Measurements from ENCODE around the gene TRPC4.

Gene TRPC4

DNA sequence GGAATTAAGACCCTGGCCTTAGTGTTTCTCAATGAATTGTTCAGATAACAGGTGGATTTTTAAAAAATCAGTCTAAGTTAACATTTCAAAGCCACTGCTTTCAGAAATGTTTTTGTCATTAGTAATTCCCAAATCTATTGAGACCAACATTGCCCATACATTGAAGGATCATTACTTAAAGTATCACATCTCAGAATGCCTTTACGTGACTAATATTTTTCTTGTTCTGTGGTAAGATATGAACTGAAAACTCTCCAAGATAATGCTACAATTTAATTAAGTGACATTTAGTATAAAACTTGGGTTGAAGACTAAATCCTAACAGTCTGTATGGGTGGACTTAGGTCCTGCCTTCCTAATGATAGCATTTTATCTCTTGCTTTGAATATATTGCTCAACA lies 211.6 kb downstream of the TRPC4 start:
- DNase-seq (ENCODE audit: low read depth in 2 of 2): no peak

DNA sequence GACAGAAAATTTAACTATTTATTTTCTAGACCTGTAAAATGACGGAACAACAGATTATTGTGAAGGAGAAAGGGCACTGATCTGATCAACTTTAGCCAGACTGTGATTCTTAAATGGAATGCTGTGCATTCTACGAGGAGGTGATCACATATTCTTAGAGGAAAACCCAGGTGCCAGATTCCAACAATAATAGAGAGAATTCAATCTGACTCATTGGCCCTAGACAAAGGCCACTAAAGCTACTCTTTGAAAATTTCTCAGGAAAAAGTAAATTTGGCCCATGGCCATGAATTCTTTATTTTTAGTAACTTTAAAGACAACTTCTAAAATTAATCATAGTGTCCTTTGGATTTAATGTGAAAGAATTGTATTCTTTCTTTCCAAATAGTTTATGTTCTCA lies 212.4 kb downstream of the TRPC4 start:
- DNase-seq (ENCODE audit: low read depth in 2 of 2): no peak

DNA sequence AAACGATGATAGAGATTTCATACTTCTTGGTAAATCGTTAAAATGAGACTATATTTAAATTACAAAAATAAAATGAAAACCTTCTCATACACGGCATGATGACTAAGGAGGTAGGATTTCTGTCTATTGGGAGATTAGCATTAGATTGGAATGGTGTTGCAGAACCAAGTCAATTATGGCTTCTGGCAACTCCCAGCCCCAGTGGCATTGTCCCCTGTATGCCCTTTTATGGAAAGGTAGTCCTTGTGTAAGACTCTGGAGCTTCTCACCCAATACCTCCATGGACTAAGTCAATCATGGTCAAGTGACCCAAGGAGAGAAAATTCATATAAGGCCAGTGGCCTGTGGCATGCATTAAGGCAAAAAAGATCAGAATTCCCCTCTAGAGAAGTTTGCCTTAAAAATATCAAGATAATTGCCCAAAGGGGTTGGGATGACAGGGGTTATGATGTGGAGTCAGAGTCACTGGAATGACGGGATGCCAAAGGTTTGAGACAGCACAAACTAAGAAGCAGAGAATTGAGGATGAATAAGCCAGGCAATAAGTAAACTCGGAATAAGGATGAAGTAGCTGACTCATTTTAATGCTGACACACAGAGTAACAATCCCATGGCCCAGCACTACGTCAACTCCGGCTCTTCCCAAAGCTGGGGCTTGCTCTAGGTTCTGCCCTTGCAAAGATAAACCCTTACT lies 213.2 kb downstream of the TRPC4 start:
- no peak for DNase-seq (ENCODE audit: low read depth in 2 of 2)

DNA sequence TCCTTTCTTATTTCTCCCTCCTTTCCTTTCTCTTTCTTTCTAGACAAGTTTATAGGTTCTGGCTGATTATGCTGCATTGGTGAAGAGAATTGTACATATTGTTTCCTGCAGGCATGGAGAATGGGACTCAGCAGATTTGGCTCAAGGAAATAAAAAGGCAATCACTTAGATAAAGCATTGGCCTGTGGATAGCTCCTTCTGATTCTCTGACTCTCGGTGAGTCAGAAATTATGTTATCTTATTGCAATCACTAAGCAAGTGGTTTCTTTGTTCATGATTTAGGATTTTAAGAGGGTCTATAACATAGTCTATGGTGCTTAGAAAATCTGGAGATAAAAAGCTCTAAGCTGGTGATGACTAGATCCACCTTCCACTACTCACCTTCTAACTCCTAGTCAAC lies 217.0 kb downstream of the TRPC4 start:
- no peak for DNase-seq (ENCODE audit: low read depth in 2 of 2)

DNA sequence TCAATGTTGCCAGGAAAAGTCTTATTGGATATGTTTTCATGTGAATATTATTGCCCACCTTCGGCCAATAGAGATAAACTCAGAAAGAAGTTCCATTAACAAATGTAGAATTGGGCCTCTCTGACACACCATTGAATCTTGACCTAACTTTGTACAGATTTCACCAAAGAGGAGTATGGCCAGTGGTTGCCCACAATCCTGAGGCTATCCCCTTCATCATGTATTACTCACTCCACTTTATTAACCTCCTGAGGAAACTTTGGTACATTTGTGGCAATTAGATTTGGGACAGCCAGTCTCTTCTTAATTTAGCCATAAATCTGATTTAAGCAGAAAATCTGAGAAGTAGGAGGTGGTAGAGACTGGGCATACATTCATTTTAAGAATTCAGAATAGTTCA lies 217.7 kb downstream of the TRPC4 start:
- DNase-seq (ENCODE audit: low read depth in 2 of 2): no peak

DNA sequence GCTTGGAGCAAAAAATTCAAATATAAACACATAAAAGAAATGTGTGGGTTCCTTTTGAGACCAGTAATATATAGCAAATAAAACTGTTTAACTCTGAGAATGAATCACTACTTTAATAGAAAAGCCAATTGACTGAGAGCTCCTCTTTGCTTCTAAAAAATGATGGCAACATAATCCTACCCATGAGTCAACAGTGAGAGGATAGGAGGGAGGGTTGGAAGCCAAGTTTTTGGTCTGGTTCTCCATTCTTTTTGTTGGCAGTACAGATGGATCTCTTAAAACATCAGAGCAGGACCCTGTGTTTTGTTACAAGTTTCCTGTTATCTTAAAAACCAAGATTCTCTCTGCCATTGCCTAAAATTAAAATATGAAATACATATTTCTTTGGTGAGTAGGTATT lies 221.0 kb downstream of the TRPC4 start:
- DNase-seq (ENCODE audit: low read depth in 2 of 2): no peak

DNA sequence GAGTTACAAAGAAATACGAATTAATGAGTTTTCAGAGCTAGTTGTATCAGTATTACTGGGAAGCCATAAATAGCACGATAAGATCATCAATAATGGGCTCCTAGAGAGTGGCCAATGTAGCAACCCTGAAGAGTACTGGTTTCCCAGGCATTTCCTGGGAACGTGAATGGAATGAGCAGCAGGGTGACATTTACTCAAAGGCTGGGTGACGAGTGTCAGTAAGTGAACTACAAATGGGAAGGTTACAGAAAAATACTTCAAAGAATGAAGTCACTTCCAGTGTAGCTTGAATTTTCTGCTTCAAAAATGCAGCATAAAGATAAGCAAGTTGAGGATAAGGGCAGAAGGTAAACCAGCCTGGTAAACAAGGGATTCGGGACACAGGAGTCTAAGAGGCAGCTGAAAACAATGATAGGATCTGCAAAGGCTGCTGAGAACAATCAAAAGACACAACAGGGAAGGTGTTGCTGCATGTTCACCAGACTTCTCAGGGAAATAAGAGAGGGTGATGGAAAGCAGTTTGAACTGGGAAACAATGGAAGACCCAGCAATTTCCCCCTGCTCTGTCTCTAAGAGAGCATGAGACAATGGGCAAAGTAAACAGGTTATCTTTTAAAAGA lies 222.4 kb downstream of the TRPC4 start:
- no peak for DNase-seq (ENCODE audit: low read depth in 2 of 2)

DNA sequence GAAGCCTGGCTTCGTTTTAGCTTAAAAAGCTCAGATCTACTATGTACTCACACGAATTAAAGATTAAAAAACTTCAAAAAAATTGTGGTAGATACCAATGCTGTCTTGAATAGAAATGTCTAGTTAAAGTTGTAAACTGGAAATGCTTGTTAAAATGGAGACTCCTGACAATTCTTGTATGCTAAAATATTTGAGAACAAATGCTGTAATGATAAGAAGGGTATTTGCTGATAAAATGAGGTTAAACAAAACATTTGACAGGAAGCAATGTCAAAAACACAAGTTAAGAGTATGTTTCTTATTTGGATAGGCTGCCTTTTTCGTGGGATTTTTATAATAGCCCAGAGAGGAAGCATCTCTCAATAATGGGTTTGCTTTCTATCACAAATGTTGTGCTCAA lies 223.0 kb downstream of the TRPC4 start:
- DNase-seq (ENCODE audit: low read depth in 2 of 2): no peak

DNA sequence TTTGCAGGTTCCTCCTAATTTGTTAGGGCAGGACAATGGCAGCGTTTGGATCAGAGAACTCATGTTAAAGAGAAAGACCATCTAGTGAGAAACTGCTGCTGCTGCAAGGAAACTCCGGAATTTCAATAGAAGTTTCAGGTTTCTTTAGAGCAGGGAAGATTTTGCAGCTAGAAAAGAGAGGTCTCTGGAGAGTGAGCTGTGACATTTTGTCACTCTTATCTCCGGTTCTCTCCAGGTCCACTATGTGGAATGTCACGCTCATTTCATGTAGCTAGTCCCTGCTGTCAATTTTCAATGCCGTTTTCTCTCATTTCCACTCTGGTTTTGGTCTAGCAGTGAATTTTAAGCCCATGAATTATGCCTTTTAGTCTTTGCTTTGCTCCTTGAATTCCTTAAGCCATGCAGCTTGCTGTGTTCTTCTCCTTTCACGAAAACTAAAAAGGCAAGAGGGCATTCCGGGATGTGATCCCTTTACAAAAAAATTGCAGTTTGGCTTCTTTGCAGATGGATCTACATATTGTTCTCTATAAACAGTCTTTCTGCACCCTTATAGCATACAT lies 224.3 kb downstream of the TRPC4 start:
- DNase-seq (ENCODE audit: low read depth in 2 of 2): no peak

DNA sequence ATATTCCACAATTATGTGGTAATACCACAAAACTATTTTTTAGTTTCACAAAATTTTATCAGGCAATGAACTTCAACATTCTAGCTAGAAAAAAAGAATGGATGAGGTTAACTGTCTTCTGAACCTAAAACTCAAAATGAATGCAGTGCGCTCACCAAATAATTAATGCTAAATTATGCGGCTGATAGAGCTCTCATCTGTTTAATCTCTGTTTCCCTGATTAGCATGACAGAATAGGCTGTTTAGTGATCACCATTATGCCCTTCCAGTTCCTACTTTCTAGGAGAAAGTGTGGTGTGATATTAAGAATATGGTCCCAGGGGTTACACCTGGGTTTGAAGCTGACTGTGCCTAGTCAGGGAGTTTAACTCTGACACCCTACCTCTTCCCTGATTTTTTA lies 228.2 kb downstream of the TRPC4 start:
- no peak for DNase-seq (ENCODE audit: low read depth in 2 of 2)

DNA sequence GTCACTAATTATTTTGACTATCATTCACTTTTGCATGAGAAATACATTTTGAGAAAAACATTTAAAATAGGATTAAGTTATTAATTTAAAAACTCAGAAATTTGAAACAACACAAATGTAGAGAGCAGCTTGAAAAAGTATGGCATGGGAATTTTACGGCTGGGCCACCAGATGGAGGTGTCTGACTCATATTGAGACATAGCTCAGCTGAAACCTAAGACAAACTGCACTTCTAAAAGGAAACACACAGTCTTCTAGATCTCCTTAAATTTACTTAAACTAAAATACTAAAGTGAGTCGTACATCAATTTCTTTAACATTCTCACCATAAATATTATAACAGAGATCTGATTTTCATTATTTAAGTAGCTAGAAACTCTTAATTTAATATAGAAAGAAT lies 229.1 kb downstream of the TRPC4 start:
- no peak for DNase-seq (ENCODE audit: low read depth in 2 of 2)

DNA sequence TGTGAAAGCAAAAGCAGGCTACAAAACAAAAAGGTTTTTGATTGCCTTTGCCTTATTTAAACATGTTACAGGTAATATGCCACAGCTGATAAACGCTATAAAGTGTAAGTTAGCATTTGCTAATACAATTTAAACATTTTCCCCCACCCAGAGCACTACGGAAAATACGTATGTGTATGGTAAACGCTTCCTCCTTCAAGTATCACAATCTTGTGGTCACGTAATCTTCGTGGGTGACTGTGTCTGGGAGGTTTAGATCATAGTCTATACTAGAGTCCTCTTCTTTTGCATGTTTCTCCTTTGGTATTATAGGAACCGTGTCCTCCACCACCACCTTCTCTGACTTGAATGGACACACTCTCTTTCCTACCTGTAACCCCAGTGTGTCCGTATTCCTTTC lies 232.9 kb downstream of the TRPC4 start:
- DNase-seq (ENCODE audit: low read depth in 2 of 2): no peak

DNA sequence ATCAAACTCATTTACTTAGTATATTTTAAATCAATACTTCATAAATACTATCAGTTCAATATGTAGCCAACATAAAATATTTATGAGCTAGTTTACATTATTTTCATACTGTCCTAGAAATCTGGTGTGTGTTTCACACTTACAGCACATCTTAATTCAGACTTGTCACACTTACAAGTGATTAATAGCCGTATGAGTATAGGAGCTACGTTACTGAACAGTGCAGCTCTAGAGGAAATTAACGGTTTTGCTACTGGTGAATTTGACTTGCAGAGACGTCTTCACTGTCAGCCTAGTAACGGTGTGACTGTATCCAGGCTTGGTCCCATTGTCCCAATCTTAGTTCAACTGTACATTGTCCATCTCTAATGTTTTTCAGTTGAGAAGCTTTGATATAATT lies 237.3 kb downstream of the TRPC4 start:
- no peak for DNase-seq (ENCODE audit: low read depth in 2 of 2)

DNA sequence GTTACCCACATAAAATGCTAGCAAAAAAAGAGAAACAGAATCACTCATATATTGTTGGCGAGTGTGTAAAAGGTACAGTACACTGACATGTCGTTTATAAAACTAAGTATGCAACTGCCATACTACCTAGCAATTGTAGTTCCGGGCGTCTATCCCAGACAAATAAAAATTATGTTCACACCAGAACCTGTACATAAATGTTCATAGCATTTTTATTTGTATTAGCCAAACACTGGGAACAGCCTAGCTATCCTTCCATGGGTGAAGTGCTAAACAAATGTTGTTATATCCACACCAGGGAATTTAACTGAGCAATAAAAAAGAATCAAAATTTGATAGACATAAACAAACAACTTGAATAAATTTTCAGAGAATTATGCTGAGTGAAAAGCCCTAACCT lies 242.1 kb downstream of the TRPC4 start:
- no peak for DNase-seq (ENCODE audit: low read depth in 2 of 2)

DNA sequence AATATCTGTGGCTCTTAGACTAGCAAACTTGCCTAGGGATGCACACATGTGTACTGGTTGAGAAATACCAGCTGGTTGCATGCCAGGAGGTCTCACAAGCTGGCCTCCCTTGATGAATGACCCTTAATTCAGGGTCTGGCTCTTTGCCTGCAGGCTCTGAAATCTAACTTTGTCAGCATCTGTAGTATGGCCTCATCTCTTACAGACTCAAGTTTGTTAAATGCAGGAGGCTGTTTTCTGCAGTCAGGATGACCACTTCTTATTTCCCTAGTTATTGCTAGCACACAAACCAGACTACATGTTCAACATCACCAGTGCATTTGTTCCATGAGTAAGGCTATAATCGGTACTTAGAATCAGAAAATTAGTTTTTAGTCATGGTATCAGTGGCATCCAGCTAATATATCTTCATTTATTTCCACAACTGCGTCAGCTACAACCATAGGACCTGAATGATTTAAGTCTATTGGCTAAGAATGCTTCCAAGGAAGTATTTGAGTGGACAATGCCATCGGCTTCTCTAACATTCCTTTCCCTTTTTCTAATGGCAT lies 247.7 kb downstream of the TRPC4 start:
- DNase-seq (ENCODE audit: low read depth in 2 of 2): no peak

DNA sequence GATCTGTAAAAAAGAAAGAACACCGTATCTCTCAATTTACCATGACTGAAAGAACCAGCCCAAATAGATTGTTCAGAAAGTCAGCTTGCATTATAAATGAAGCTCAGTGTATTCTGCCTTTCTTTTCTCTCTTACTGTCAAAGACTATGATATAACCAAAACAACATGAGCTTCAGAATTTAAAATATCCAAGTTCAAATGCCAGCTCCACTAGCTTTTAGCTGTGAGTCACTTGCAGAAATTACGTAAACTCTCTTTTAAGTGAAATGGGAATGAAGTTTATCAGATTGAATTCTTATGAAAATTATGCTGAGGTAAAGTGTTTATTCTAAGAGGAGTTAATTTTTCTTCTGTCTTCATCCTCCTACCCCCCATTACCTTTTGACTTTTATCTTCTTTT lies 251.0 kb downstream of the TRPC4 start:
- no peak for DNase-seq (ENCODE audit: low read depth in 2 of 2)

DNA sequence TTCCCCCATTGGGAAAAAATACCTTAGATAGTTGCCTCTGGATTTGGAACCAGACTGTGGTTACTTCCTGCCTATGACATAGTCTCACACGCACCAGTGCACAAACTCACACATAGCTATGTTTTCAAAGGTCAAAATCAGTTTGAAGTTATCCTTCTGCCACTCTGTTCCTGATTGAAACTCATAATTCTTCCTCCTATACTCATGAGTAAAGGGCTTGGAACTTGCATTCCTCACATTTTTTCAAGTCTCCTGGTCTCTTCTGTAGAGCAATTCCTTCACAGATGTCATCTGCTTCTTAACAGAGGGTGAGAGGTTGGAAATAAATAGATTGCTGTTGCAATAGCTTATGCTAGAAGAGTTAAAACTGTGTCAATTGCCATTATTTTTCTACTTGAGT lies 252.4 kb downstream of the TRPC4 start:
- DNase-seq (ENCODE audit: low read depth in 2 of 2): no peak

DNA sequence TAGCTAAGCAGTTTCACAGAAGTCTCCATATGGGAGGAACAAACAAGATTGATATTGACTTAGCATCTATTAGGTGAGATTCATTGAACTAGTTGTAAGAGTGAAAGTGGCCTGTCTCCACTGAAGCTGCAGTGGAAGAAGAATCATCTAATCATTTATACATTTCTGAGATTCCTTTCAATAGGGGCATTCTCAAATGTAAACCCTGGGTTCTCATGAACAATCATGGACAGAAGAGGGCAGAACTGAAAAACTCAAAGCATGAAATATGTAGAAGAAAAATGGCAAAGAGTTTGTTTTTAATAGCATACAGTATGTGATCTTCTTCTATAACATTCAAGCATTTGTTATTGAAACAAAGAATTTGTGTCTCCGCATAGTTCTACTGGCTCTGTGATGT lies 253.4 kb downstream of the TRPC4 start:
- no peak for DNase-seq (ENCODE audit: low read depth in 2 of 2)

DNA sequence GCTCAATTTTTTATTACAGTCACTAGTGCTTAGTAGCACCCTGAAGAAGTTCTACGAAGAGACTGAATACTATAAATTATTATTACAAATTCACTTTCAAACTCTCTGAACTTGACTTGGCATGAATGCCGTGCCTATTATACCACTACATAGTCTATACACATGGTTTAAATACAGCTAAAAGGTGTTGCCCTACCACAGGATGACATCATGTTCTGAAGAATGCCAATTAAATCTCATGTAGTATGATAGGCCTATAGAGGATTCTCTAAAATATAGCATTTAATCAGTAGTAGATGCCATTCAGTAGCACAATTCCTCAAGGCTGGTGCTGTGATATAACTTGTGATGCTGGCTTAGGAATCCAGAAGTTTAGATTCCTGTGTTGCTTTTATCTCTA lies 254.3 kb downstream of the TRPC4 start:
- DNase-seq (ENCODE audit: low read depth in 2 of 2): no peak

DNA sequence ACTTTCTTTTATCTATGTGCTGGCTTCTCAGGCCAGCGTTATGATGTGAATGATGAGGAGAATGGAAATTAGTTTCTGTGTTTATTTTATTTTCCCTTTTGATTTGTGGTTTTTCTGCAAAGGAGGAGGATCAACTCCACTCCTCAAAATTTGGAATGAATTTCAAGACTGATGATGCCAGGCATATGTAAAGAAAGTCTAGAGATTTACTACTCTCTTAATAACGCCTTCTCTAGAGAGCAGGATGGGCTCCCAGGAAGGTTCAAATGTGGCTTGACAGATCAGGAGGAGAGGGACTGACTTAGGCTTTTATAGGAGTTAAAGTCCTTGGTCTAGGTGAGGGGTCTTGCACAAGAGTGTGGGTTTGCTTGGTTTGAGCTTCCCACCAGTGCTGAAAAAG lies 255.9 kb downstream of the TRPC4 start:
- no peak for DNase-seq (ENCODE audit: low read depth in 2 of 2)

DNA sequence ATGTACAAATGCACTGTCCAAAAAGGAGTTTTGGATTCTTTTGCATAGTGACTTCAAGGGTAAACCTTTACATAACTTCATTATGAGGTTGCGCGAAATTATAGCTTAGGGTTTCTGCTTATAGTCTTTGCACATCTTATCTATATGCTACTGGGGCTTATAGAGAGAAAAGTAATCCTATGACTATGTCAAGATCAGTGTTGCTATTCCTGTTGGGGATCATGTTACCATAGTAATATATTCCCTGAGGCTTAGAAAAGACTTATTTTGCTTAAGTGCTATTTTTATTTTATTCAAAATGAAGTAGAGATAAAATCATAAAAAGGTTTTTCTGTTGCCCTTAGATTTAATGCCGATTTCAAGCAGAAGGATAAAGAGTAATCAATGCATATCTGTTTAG lies 256.3 kb downstream of the TRPC4 start:
- DNase-seq (ENCODE audit: low read depth in 2 of 2): no peak

DNA sequence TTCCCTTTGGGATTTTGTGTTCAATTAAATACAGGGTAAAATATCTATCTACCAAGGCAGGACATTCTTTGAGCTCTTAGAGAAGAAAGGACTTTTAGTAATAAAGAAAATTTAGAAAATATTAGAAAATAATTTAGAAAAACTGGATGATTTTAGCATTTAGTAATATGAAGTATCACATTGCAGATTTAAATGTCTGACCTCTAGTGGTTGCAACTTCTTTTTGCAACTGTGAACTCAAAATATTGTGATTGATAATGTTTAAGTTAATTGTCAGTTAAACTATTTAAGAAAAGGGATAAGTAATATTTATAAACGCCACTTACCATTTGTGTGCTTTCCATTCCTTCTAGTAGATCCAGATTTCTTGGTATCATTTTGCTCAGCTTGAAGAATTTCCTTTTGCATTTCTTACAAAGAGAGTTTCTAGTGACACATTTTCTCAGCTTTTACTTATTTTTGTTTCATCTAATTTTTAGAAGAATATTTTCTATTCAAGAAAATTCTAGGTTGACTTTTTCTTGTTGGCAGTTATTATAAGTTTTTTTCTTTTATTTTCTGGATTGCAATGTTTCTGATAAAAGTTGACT lies 260.7 kb downstream of the TRPC4 start:
- DNase-seq (ENCODE audit: low read depth in 2 of 2): no peak

Measured in stimulated activated CD4-positive, alpha-beta T cell treated with anti-CD3 and anti-CD28 coated beads, Interleukin-1b, Interleukin-23, amount 100 ng/mL, for 1 hour (primary cell).